Adrenal gland (tissue), 12 donors: ENCODE measurements around the gene KRTAP5-6. TPM values are rescaled to one million over a fixed set of nuclear protein-coding genes. Genes with fewer than 3 reads are reported as not detected.

Experiments used
- DNase-seq, 7 donors: peaks; one replicate each; pipeline ENCODE4 v3.0.0-alpha.2; 2019 to 2020
- H3K27ac ChIP-seq, 5 donors: fragments of 200-600 bp; sonication (generic) in 4 of 5; 1 replicate in 3 of 5; 2 replicates in 2 of 5; pipeline versions ENCODE4 v1.5.1 to v1.8.0; 2016 to 2020; ENCODE audit warnings: mild to moderate bottlenecking in 1 of 5
- H3K27me3 ChIP-seq: fragments of 200-600 bp; 2 replicates; pipeline ENCODE4 v1.8.0; 2021
- H3K36me3 ChIP-seq, 2 donors: fragments of 200-600 bp; replicated peaks in 1 of 2; 1 replicate in 1 of 2; 2 replicates in 1 of 2; pipeline versions ENCODE4 v1.5.1 to v1.8.0; 2018 to 2022
- H3K4me1 ChIP-seq, 2 donors: fragments of 200-600 bp; replicated peaks in 1 of 2; 1 replicate in 1 of 2; 2 replicates in 1 of 2; pipeline versions ENCODE4 v1.5.1 to v1.8.0; 2018 to 2021
- H3K4me3 ChIP-seq, 4 donors: fragments of 200-600 bp; sonication (generic) in 3 of 4; one replicate each; pipeline ENCODE4 v1.5.1; 2016 to 2018
- H3K9me3 ChIP-seq, 3 donors: fragments of 200-600 bp; sonication (generic) in 1 of 3; replicated peaks in 1 of 3; 1 replicate in 2 of 3; 2 replicates in 1 of 3; pipeline versions ENCODE4 v1.5.1 to v1.8.0; 2016 to 2021
- CTCF ChIP-seq, 6 experiments: fragments of 450-650 bp in 4 of 6; fragments of 200-600 bp in 2 of 6; sonication (generic) in 1 of 6; IDR thresholded peaks; 1 replicate in 5 of 6; 2 replicates in 1 of 6; pipeline versions ENCODE4 v1.5.1 to v1.8.0; 2016 to 2021; ENCODE audit warnings: antibody characterized with exemption in 6 of 6, mild to moderate bottlenecking in 2 of 6, moderate library complexity in 1 of 6
- POLR2A ChIP-seq, 2 donors: fragments of 450-650 bp; IDR thresholded peaks; one replicate each; pipeline ENCODE4 v1.6.1; 2017; ENCODE audit warnings: antibody characterized with exemption in 2 of 2, mild to moderate bottlenecking in 2 of 2, moderate library complexity in 1 of 2
- WGBS, 4 donors: extraction: QIAGEN DNeasy Blood & Tissue Kit in 2 of 4; methylation state at CpG; one replicate each; pipeline versions ENCODE4 v1.1.5 to v1.1.7; 2013 to 2017; 5-methylcytosine and 5-hydroxymethylcytosine counted together
- intact Hi-C, 2 donors: fragments of 100-400 bp; cut with DNase I; formaldehyde crosslinking; loops; one replicate each; pipeline versions ENCODE4 v1.14.1 to v1.15.0; 2022 to 2023
- polyA plus RNA-seq, 3 donors: library from polyadenylated mRNA; stranded (reverse); fragments of 200-250 nt in 2 of 3; fragments of 350-450 nt in 1 of 3; fragmentation: Illumina TruSeq in 1 of 3; extraction: RNeasy Lipid Tissue Mini Kit (QIAGEN cat#74804) in 1 of 3; gene quantifications; one replicate each; pipeline ENCODE4 v1.2.3, GENCODE V29; 2013 to 2014
- total RNA-seq, 9 donors: library from RNA; depleted of rRNA in 4 of 9; stranded (reverse); fragments of >200 nt in 4 of 9; fragments of 120-200 nt in 1 of 9; fragmentation: NEBNext Ultra II Directional in 1 of 9; extraction: Animal tissue kit (Norgen Biotek cat#: 25700) in 1 of 9; gene quantifications; one replicate each; pipeline versions ENCODE4 v1.1.0 to v1.2.4, GENCODE V29; 2013 to 2023
- donor health status: healthy with polysubstance abuse.
- donor health status: Bipolar disorder and iron deficiency.
- donor health status: DM: yes; HTN: yes; CAD: no.
- donor health status: DM: no; HTN: no; CAD: no.
- donor health status: DM: no; HTN: no; CAD: no.
- donor health status: DM: yes; HTN: yes; CAD: no.

The KRTAP5-6 gene
- total and polyA plus RNA-seq, 12 donors = 0.61 TPM; not detected in 11

GRCh38 chr11:1650034-1650917 lies 46.7 kb upstream of the KRTAP5-6 start:
- no peak for DNase-seq
- H3K36me3 ChIP-seq = no peaks in the 10 kb centered on the region
- no peak overlapping the region for H3K4me3 ChIP-seq
- intact Hi-C loops = loop anchor here (5.0 kb wide), 3 partner anchors 42 to 502 kb away; partner anchors contain the start of gene SYT8 (in 1 of the 2)
- peaks cover 4% of the 10 kb centered on the region for H3K27me3 ChIP-seq
- 63 to 81% (median 74%) methylated on average over 12 to 15 of the region's 15 CpGs for WGBS, 4 donors
- H3K9me3 ChIP-seq = no peaks in the 10 kb centered on the region
- TF ChIP-seq CTCF (IDR thresholded peaks at IDR 0.05) = no peak
- no peak for TF ChIP-seq POLR2A (IDR thresholded peaks at IDR 0.05)
- peaks cover 0 to 15% of the 10 kb centered on the region in 2 donors for H3K4me1 ChIP-seq
- no peak overlapping the region for H3K27ac ChIP-seq

GRCh38 chr11:1650918-1651262 lies 46.1 kb upstream of the KRTAP5-6 start:
- TF ChIP-seq POLR2A (IDR thresholded peaks at IDR 0.05) (no peak), CTCF (IDR thresholded peaks at IDR 0.05) (no peak)
- Histone ChIP-seq H3K9me3 (no peaks in the 10 kb centered on the region), H3K36me3 (no peaks in the 10 kb centered on the region), H3K4me1 (peaks cover 0 to 15% of the 10 kb centered on the region in 2 donors), H3K4me3 (no peak overlapping the region), H3K27me3 (peaks cover 5% of the 10 kb centered on the region), H3K27ac (no peak overlapping the region)
- intact Hi-C loops = loop anchor here (5.0 kb wide), 3 partner anchors 41 to 501 kb away; partner anchors contain the start of gene SYT8 (in 1 of the 2)
- WGBS, 4 donors = 47 to 73% (median 66%) methylated on average over 2 to 5 of the region's 5 CpGs
- no peak for DNase-seq

GRCh38 chr11:1651411-1651980 lies 45.5 kb upstream of the KRTAP5-6 start:
- intact Hi-C loops = loop anchor here (5.0 kb wide), 3 partner anchors 41 to 501 kb away; partner anchors contain the start of gene SYT8 (in 1 of the 2)
- WGBS, 4 donors = 81 to 88% (median 84%) methylated on average over 7 of the region's 7 CpGs

More at GRCh38 chr11:1651411-1651980, 45.5 kb upstream of the KRTAP5-6 start:
- Histone ChIP-seq H3K27me3 (peaks cover 5% of the 10 kb centered on the region), H3K9me3 (no peaks in the 10 kb centered on the region), H3K27ac (no peak overlapping the region), H3K4me3 (no peak overlapping the region), H3K4me1 (peaks cover 0 to 15% of the 10 kb centered on the region in 2 donors), H3K36me3 (no peaks in the 10 kb centered on the region)
- DNase-seq = no peak
- TF ChIP-seq POLR2A (IDR thresholded peaks at IDR 0.05) = no peak
- TF ChIP-seq CTCF (IDR thresholded peaks at IDR 0.05) = no peak
